HepG2 (cell line): Measurements from ENCODE around the gene HSPA1L. TPM values are rescaled to one million over a fixed set of nuclear protein-coding genes. Genes with fewer than 3 reads are reported as not detected.

ENCODE experiments used
- ATF7 ChIP-seq, 2 experiments: fragments of 450-650 bp in 1 of 2; sonication (generic) in 1 of 2; formaldehyde crosslinking in 1 of 2; IDR thresholded peaks; 2 replicates each; pipeline versions ENCODE4 v1.4.0 to v1.6.1; 2016 to 2020; ENCODE audit warnings: antibody characterized with exemption in 1 of 2, mild to moderate bottlenecking in 1 of 2, missing genetic modification reagents in 1 of 2
- CC2D1A ChIP-seq: sonication (generic); formaldehyde crosslinking; IDR thresholded peaks from 2 replicates; pipeline ENCODE4 v1.8.1; 2023; ENCODE audit warnings: mild to moderate bottlenecking, missing genetic modification reagents
- CHD4 ChIP-seq: fragments of 200-600 bp; sonication (generic); IDR thresholded peaks from 2 replicates; pipeline ENCODE4 v1.7.0; 2017; ENCODE audit warnings: mild to moderate bottlenecking, low read length, borderline replicate concordance
- CREB1 ChIP-seq, 2 experiments: fragments of 450-650 bp in 1 of 2; IDR thresholded peaks; 2 replicates each; pipeline ENCODE4 v1.6.1; 2016 to 2017; ENCODE audit warnings: control low read depth in 1 of 2, mild to moderate bottlenecking in 1 of 2, missing compliant biosample characterization in 1 of 2, missing genetic modification characterization in 1 of 2
- EZH2 ChIP-seq: conservative IDR thresholded peaks from 2 replicates; pipeline ENCODE4 v1.6.1; 2012; ENCODE audit warnings: mild to moderate bottlenecking, low read depth, low read length, moderate library complexity
- FOXP1 ChIP-seq, 2 experiments: fragments of 450-650 bp in 1 of 2; IDR thresholded peaks; 2 replicates each; pipeline ENCODE4 v1.6.1; 2017 to 2018; ENCODE audit warnings: antibody characterized with exemption in 1 of 2
- MED1 ChIP-seq: sonication (generic); formaldehyde crosslinking; IDR thresholded peaks from 2 replicates; pipeline ENCODE4 v1.4.0; 2020; ENCODE audit warnings: missing genetic modification reagents
- MNT ChIP-seq: fragments of 450-650 bp; IDR thresholded peaks from 2 replicates; pipeline ENCODE4 v1.6.1; 2016
- NBN ChIP-seq: fragments of 450-650 bp; conservative IDR thresholded peaks from 2 replicates; pipeline ENCODE4 v1.6.1; 2017
- NFKBIZ ChIP-seq: IDR thresholded peaks from 2 replicates; pipeline ENCODE4 v1.6.1; 2018; ENCODE audit warnings: missing genetic modification reagents, missing compliant biosample characterization
- SMYD3 ChIP-seq: sonication (generic); formaldehyde crosslinking; IDR thresholded peaks from 2 replicates; pipeline ENCODE4 v1.8.1; 2023; ENCODE audit warnings: mild to moderate bottlenecking, missing genetic modification reagents
- TSC22D2 ChIP-seq: sonication (generic); formaldehyde crosslinking; IDR thresholded peaks from 2 replicates; pipeline ENCODE4 v1.5.1; 2020; ENCODE audit warnings: missing genetic modification reagents, mild to moderate bottlenecking, borderline replicate concordance
- ZBTB40 ChIP-seq, 2 experiments: fragments of 450-650 bp in 1 of 2; sonication (generic) in 1 of 2; formaldehyde crosslinking in 1 of 2; IDR thresholded peaks; 2 replicates each; pipeline versions ENCODE4 v1.6.1 to v1.8.0; 2016 to 2022; ENCODE audit warnings: antibody characterized with exemption in 1 of 2, mild to moderate bottlenecking in 1 of 2, missing genetic modification reagents in 1 of 2
- ZFAT ChIP-seq: sonication (generic); formaldehyde crosslinking; conservative IDR thresholded peaks from 2 replicates; pipeline ENCODE4 v1.8.1; 2023; ENCODE audit warnings: missing genetic modification reagents, inconsistent platforms
- ZNF704 ChIP-seq: sonication (generic); formaldehyde crosslinking; IDR thresholded peaks from 2 replicates; pipeline ENCODE4 v1.8.1; 2023; ENCODE audit warnings: mild to moderate bottlenecking, inconsistent platforms, moderate library complexity, missing genetic modification reagents, borderline replicate concordance
- ZSCAN22 ChIP-seq: sonication (generic); formaldehyde crosslinking; IDR thresholded peaks from 2 replicates; pipeline ENCODE4 v1.4.0; 2020; ENCODE audit warnings: mild to moderate bottlenecking, missing genetic modification reagents
- ZSCAN25 ChIP-seq: sonication (generic); formaldehyde crosslinking; IDR thresholded peaks from 2 replicates; pipeline ENCODE4 v1.8.0; 2022; ENCODE audit warnings: mild to moderate bottlenecking, missing genetic modification reagents
- ZSCAN30 ChIP-seq: sonication (generic); formaldehyde crosslinking; IDR thresholded peaks from 2 replicates; pipeline ENCODE4 v1.5.0; 2020; ENCODE audit warnings: mild to moderate bottlenecking, missing genetic modification reagents
- polyA plus RNA-seq, 8 experiments: library from polyadenylated mRNA; depleted of rRNA in 3 of 8; stranded (reverse) in 7 of 8; unstranded in 1 of 8; fragments of >200 nt; fragmentation: Illumina TruSeq in 4 of 8; extraction: Trizol in 4 of 8; gene quantifications; 2 replicates each; pipeline versions ENCODE4 v1.2.1 to v1.2.3, GENCODE V29; 2011 to 2016; ENCODE audit warnings: low read depth in 4 of 8, missing spikeins in 1 of 8, mixed read lengths in 1 of 8; ENCODE audit not compliant: insufficient read depth in 1 of 8
- total RNA-seq, 5 experiments: library from RNA; depleted of rRNA; stranded (reverse); fragments of >200 nt; fragmentation: Illumina TruSeq; extraction: Trizol; gene quantifications; 2 replicates each; pipeline ENCODE4 v1.2.3, GENCODE V29; 2016; ENCODE audit warnings: low read depth in 1 of 5

The HSPA1L gene
- total and polyA plus RNA-seq, 2 of the 13 experiments (the other 11 are each of a cell fraction or from before 2014, with no cell fraction given) = 0.55 to 1.0 TPM

GRCh38 chr6:31769684-31770371 lies 45.3 kb downstream of the HSPA1L start (continued):
- TF ChIP-seq MNT (no peak), ZBTB40 (IDR thresholded peaks at IDR 0.05) (no peak), ZBTB40 (CRISPR knock-in tag; IDR thresholded peaks at IDR 0.05) (no peak), ZSCAN25 (CRISPR knock-in tag) (peak; percentile 61; the same call in 1 of the 2 replicates), MED1 (CRISPR knock-in tag) (peak; percentile 57; the same call in 1 of the 2 replicates), FOXP1 (IDR thresholded peaks at IDR 0.05) (no peak), FOXP1 (CRISPR knock-in tag; IDR thresholded peaks at IDR 0.05) (no peak), EZH2 (no peak), CC2D1A (no peak), ZNF704 (CRISPR knock-in tag) (no peak), ATF7 (IDR thresholded peaks at IDR 0.05) (no peak), ATF7 (CRISPR knock-in tag; IDR thresholded peaks at IDR 0.05) (no peak), NBN (no peak), CREB1 (IDR thresholded peaks at IDR 0.05) (no peak), CREB1 (CRISPR knock-in tag; IDR thresholded peaks at IDR 0.05) (no peak), ZSCAN30 (CRISPR knock-in tag) (no peak), ZFAT (CRISPR knock-in tag) (no peak), NFKBIZ (CRISPR knock-in tag) (0 out of 2 replicates have a peak, but pooled peaks have one; percentile 42), TSC22D2 (CRISPR knock-in tag) (no peak), CHD4 (no peak), ZSCAN22 (CRISPR knock-in tag) (no peak), SMYD3 (CRISPR knock-in tag) (no peak)
